WTC11 (cell line): ENCODE measurements around the gene GALNT4. TPM values are rescaled to one million over a fixed set of nuclear protein-coding genes. Genes with fewer than 3 reads are reported as not detected.

Experiments used
- ATAC-seq: fragments of 200-7000 bp; cut with Tn5 transposase; 2 replicates; pipeline ENCODE4 v1.10.0; 2021; ENCODE audit warnings: mild to moderate bottlenecking, moderate library complexity
- CTCF ChIA-PET: fragments of 300-600 bp; sonication (Branson Sonifier 250); formaldehyde crosslinking; loops from one replicate; lab custom pipeline; 2021; ENCODE audit warnings: antibody characterized with exemption; lab: Charles Lee
- POLR2A ChIA-PET: fragments of 350-600 bp; sonication (Branson Sonifier 250); formaldehyde crosslinking; loops from one replicate; lab custom pipeline; 2021; ENCODE audit warnings: antibody characterized with exemption; lab: Charles Lee
- DNase-seq: peaks from one replicate; pipeline ENCODE4 v3.0.0; 2021; ENCODE audit warnings: low spot score
- H3K27ac Mint-ChIP-seq: 2 replicates; pipeline ENCODE4 v1.8.0; 2021; ENCODE audit warnings: mixed read lengths
- H3K27me3 Mint-ChIP-seq: 2 replicates; pipeline ENCODE4 v1.8.0; 2021; ENCODE audit warnings: low read depth, mild to moderate bottlenecking, moderate library complexity, mixed read lengths
- H3K36me3 Mint-ChIP-seq: 2 replicates; pipeline ENCODE4 v1.8.0; 2021; ENCODE audit warnings: mixed read lengths
- H3K4me1 Mint-ChIP-seq: 2 replicates; pipeline ENCODE4 v1.8.0; 2022; ENCODE audit warnings: mixed read lengths
- H3K4me3 Mint-ChIP-seq: 2 replicates; pipeline ENCODE4 v1.8.0; 2021; ENCODE audit warnings: mild to moderate bottlenecking, moderate library complexity, mixed read lengths
- H3K9me3 Mint-ChIP-seq: 2 replicates; pipeline ENCODE4 v1.8.0; 2021; ENCODE audit warnings: mixed read lengths
- AFF4 ChIP-seq: sonication (generic); formaldehyde crosslinking; IDR thresholded peaks from 2 replicates; pipeline ENCODE4 v1.8.1; 2023; ENCODE audit warnings: mild to moderate bottlenecking, missing genetic modification reagents, borderline replicate concordance
- CBFB ChIP-seq: sonication (generic); formaldehyde crosslinking; IDR thresholded peaks from 2 replicates; pipeline ENCODE4 v1.8.1; 2022; ENCODE audit warnings: mild to moderate bottlenecking, low read depth, missing genetic modification reagents
- GRHL2 ChIP-seq: fragments of 250-450 bp; sonication (Bioruptor Pico); IDR thresholded peaks from 2 replicates; pipeline ENCODE4 v1.8.0; 2022; ENCODE audit warnings: mild to moderate bottlenecking, moderate library complexity; ENCODE audit not compliant: insufficient replicate concordance, severe bottlenecking
- NR2C2 ChIP-seq: sonication (generic); formaldehyde crosslinking; IDR thresholded peaks from 2 replicates; pipeline ENCODE4 v1.8.0; 2022; ENCODE audit warnings: mild to moderate bottlenecking, missing genetic modification reagents
- NR3C1 ChIP-seq: sonication (generic); formaldehyde crosslinking; conservative IDR thresholded peaks from 2 replicates; pipeline ENCODE4 v1.8.1; 2023; ENCODE audit warnings: low read depth, mild to moderate bottlenecking, missing genetic modification reagents
- SOX15 ChIP-seq: fragments of 250-450 bp; sonication (Bioruptor Pico); IDR thresholded peaks from 2 replicates; pipeline ENCODE4 v1.9.0; 2021; ENCODE audit warnings: mild to moderate bottlenecking
- STAT6 ChIP-seq: sonication (generic); formaldehyde crosslinking; conservative IDR thresholded peaks from 2 replicates; pipeline ENCODE4 v1.8.1; 2023; ENCODE audit warnings: mild to moderate bottlenecking, low read depth, missing genetic modification reagents, moderate library complexity
- TEAD4 ChIP-seq: sonication (generic); formaldehyde crosslinking; IDR thresholded peaks from 2 replicates; pipeline ENCODE4 v1.8.0; 2022; ENCODE audit warnings: mild to moderate bottlenecking, missing genetic modification reagents
- ZNF317 ChIP-seq: sonication (generic); formaldehyde crosslinking; IDR thresholded peaks from 2 replicates; pipeline ENCODE4 v1.8.1; 2023; ENCODE audit warnings: low read depth, mild to moderate bottlenecking, moderate library complexity, missing genetic modification reagents, borderline replicate concordance
- total RNA-seq: library from RNA; stranded (reverse); gene quantifications from 3 replicates; pipeline ENCODE4 v1.2.3, GENCODE V29; 2021
- TF ChIP-seq, protein P1 (sequence below): fragments of 250-450 bp; sonication (Bioruptor Pico); IDR thresholded peaks from 2 replicates; pipeline ENCODE4 v1.9.0; 2021; ENCODE audit warnings: mild to moderate bottlenecking
- TF ChIP-seq, protein P2 (sequence below): sonication (generic); formaldehyde crosslinking; IDR thresholded peaks from 2 replicates; pipeline ENCODE4 v1.8.1; 2022; ENCODE audit warnings: missing genetic modification reagents, borderline replicate concordance
- TF ChIP-seq, protein P3 (sequence below): sonication (generic); formaldehyde crosslinking; IDR thresholded peaks from 2 replicates; pipeline ENCODE4 v1.8.1; 2023; ENCODE audit warnings: mild to moderate bottlenecking, missing genetic modification reagents, moderate library complexity
- TF ChIP-seq, protein P4 (sequence below): sonication (generic); formaldehyde crosslinking; IDR thresholded peaks from 2 replicates; pipeline ENCODE4 v1.8.0; 2023; ENCODE audit warnings: missing genetic modification reagents, mild to moderate bottlenecking, borderline replicate concordance

GALNT4 gene
- total RNA-seq, 1 experiment from 2014 or later, result 3.9 TPM

DNA sequence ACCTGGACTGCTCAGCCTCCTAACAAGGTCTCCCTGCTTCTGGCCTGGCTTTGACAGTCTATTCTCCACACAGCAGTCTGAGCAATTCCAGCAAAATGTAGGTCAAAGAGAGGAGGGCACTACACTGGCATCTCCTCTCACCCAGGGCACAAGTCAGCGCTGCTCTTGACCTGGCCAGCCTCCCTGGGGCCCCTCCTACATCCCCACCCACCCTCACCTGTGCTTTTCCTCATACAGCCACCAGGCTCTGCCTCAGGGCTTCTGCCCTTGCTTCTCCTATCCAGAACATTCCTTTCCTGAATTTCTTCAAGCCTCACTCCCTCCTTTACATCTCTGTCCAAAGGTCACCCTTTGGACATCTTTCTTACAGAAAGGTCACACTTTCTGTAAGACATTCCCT, 33.7 kb downstream of the GALNT4 start (continued):
- TF ChIP-seq, protein P1, sequence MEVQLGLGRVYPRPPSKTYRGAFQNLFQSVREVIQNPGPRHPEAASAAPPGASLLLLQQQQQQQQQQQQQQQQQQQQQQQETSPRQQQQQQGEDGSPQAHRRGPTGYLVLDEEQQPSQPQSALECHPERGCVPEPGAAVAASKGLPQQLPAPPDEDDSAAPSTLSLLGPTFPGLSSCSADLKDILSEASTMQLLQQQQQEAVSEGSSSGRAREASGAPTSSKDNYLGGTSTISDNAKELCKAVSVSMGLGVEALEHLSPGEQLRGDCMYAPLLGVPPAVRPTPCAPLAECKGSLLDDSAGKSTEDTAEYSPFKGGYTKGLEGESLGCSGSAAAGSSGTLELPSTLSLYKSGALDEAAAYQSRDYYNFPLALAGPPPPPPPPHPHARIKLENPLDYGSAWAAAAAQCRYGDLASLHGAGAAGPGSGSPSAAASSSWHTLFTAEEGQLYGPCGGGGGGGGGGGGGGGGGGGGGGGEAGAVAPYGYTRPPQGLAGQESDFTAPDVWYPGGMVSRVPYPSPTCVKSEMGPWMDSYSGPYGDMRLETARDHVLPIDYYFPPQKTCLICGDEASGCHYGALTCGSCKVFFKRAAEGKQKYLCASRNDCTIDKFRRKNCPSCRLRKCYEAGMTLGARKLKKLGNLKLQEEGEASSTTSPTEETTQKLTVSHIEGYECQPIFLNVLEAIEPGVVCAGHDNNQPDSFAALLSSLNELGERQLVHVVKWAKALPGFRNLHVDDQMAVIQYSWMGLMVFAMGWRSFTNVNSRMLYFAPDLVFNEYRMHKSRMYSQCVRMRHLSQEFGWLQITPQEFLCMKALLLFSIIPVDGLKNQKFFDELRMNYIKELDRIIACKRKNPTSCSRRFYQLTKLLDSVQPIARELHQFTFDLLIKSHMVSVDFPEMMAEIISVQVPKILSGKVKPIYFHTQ (CRISPR knock-in tag), result no peak
- no peak for TF ChIP-seq NR2C2 (CRISPR knock-in tag)
- TF ChIP-seq ZNF317, result no peak
- TF ChIP-seq CBFB (CRISPR knock-in tag), result no peak
- TF ChIP-seq AFF4, result no peak
- no peak for TF ChIP-seq NR3C1 (CRISPR knock-in tag)
- no peak for TF ChIP-seq SOX15 (CRISPR knock-in tag)

DNA sequence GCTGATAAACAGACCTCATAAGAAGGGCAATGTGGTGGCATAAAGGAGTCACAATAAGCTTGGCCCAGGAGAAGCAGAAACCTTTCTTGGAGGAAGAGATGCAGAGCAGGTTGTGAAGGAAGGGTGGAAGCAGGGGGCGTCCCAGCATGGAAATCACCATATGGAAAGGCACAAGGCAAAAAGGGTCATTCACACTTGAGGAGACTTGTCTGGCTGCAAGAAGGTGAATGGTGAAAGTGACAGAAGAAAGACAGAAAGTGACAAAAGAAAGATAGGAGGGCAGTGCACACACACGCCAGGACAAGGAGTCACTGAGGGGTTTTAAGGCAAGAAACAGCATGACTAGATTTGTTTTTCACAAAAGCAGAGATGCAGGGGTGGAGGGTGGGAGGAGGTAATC, 38.3 kb downstream of the GALNT4 start:
- CTCF ChIA-PET, result interaction anchor here (0.8 to 1.0 kb wide), 2 partner anchors 38 to 469 kb away, joined by 3 to 4 read pairs; no protein-coding TSS in a partner anchor
- peak; percentile 76 for ATAC-seq
- no peaks in the 10 kb centered on the region for H3K27me3 Mint-ChIP-seq
- peak overlapping the region; percentile 29; the same call in 1 of the 2 replicates for H3K27ac Mint-ChIP-seq
- H3K4me1 Mint-ChIP-seq, result peaks cover 14% of the 10 kb centered on the region
- DNase-seq, result no peak
- no peak overlapping the region for H3K4me3 Mint-ChIP-seq
- no peaks in the 10 kb centered on the region for H3K9me3 Mint-ChIP-seq
- H3K36me3 Mint-ChIP-seq, result no peaks in the 10 kb centered on the region
- POLR2A ChIA-PET, result no interaction called here
- no peak for TF ChIP-seq TEAD4
- TF ChIP-seq, protein P2, sequence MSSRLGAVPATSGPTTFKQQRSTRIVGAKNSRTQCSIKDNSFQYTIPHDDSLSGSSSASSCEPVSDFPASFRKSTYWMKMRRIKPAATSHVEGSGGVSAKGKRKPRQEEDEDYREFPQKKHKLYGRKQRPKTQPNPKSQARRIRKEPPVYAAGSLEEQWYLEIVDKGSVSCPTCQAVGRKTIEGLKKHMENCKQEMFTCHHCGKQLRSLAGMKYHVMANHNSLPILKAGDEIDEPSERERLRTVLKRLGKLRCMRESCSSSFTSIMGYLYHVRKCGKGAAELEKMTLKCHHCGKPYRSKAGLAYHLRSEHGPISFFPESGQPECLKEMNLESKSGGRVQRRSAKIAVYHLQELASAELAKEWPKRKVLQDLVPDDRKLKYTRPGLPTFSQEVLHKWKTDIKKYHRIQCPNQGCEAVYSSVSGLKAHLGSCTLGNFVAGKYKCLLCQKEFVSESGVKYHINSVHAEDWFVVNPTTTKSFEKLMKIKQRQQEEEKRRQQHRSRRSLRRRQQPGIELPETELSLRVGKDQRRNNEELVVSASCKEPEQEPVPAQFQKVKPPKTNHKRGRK, result no peak
- no peak for TF ChIP-seq AFF4
- TF ChIP-seq, protein P3, sequence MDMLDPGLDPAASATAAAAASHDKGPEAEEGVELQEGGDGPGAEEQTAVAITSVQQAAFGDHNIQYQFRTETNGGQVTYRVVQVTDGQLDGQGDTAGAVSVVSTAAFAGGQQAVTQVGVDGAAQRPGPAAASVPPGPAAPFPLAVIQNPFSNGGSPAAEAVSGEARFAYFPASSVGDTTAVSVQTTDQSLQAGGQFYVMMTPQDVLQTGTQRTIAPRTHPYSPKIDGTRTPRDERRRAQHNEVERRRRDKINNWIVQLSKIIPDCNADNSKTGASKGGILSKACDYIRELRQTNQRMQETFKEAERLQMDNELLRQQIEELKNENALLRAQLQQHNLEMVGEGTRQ, result no peak
- no peak for TF ChIP-seq STAT6 (CRISPR knock-in tag)
- TF ChIP-seq, protein P4, sequence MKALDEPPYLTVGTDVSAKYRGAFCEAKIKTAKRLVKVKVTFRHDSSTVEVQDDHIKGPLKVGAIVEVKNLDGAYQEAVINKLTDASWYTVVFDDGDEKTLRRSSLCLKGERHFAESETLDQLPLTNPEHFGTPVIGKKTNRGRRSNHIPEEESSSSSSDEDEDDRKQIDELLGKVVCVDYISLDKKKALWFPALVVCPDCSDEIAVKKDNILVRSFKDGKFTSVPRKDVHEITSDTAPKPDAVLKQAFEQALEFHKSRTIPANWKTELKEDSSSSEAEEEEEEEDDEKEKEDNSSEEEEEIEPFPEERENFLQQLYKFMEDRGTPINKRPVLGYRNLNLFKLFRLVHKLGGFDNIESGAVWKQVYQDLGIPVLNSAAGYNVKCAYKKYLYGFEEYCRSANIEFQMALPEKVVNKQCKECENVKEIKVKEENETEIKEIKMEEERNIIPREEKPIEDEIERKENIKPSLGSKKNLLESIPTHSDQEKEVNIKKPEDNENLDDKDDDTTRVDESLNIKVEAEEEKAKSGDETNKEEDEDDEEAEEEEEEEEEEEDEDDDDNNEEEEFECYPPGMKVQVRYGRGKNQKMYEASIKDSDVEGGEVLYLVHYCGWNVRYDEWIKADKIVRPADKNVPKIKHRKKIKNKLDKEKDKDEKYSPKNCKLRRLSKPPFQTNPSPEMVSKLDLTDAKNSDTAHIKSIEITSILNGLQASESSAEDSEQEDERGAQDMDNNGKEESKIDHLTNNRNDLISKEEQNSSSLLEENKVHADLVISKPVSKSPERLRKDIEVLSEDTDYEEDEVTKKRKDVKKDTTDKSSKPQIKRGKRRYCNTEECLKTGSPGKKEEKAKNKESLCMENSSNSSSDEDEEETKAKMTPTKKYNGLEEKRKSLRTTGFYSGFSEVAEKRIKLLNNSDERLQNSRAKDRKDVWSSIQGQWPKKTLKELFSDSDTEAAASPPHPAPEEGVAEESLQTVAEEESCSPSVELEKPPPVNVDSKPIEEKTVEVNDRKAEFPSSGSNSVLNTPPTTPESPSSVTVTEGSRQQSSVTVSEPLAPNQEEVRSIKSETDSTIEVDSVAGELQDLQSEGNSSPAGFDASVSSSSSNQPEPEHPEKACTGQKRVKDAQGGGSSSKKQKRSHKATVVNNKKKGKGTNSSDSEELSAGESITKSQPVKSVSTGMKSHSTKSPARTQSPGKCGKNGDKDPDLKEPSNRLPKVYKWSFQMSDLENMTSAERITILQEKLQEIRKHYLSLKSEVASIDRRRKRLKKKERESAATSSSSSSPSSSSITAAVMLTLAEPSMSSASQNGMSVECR, result no peak
- TF ChIP-seq GRHL2 (CRISPR knock-in tag), result no peak
